AG08396 (cell line): Measurements from ENCODE around the gene THRB.

Experiments used
- DNase-seq: peaks from one replicate; pipeline ENCODE4 v3.0.0; 2012; ENCODE audit warnings: low spot score, mixed read lengths

Gene THRB

DNA sequence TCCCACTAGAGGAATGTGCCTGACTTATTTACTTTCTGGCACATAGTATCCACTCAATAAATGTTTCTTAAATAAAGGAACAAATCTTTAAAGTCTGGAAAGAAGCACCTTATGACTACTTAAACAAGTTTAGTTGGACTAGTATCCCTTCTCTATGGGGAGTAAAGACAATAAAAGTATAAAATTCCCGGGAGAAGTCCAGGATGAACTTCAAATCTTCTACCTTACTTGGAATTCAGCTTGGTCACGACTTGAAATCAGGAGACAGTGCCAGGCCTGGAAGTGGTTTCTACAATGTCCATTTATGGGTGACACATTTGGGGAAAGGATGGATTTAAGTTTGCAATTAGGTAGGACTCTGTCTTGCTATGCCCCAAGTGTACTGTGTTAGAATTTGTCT, 353.1 kb downstream of the THRB start:
- DNase-seq = no peak

- no peak for DNase-seq
These were observed 354.9 kb downstream of the THRB start for GRCh38 chr3:24139463-24140412.

GRCh38 chr3:24138876-24139256, 355.8 kb downstream of the THRB start:
- no peak for DNase-seq

DNA sequence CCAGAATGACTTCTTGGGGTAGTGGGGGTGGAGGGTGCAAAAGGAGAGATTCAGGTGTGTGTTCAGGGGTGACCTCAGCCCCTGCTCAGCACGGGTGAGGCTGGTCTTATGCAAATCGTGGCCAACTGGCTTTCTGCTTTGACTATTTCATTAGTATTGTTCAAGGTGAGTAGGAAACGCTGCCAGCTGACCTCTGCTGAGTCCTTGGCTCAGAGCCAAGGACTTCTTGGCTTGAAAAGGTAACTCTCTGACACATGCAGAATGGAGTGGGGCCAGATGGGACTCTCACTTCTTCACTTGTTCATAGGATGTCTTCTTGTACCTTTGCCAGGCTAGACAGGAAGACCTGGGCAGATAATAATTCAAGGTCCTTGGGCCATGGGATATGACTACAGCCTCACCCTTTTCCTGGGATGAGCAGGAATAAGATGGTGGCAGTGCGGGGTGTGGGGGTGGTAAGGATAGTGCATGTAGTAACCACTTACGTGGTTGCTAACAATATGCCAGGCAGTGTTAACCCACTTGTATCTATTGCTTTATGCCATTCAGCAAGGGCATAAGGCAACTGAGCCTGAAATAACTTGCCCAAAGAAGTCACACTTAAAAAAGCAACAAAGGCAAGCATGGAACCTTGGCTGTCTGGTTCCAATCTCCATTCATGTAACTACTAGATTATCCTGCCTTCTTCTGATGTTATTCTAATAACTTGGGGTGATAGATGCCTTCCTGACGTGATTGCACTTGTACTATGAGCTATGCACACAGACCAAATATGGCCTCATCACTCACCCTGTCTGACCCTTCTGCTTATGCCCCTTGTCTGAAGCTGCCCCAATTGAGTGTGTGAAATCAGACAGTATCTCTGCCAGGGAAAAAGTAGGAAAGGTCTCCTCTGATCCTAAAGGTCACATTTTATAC, 356.4 kb downstream of the THRB start:
- no peak for DNase-seq

DNA sequence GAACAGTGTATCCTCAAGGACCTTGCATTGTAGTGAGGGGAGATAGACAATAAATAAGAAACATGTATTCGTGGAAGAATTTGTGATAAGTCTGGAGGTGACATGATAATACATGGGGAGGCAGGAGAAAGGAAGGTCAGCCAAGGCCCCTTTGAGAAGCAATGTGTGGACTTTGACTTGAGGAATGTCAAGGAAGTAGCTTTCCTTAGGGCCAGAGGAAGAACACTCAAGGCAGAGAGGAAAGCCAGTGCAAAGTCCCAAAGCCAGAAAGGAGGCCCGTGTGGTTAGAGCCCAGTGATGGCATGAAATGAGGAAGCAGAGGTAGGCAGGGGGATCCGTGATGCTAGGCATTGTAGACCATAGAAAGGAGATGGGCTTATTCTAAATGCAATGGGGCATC, 357.3 kb downstream of the THRB start:
- no peak for DNase-seq

- no peak for DNase-seq
These were observed 357.9 kb downstream of the THRB start for GRCh38 chr3:24136624-24137310.

DNA sequence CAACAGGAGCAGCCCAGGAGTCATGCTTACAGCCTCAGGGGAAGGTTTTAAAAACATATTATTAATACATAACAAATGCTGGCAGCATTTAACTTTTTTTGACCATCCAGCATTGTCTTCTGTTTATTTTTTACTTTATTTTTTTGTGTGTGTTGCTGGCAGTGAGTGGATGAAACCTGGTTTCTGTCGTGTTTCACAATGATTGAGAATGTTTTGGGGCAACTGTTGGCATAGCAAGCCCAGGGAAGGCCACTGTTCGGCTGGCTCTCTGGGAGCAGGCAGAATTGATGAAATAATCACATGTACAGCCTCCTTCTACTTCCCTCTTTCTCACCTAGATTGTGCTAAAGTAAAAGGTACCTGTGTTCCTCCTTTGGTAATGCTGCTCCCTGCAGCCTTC, 359.4 kb downstream of the THRB start:
- DNase-seq = no peak

DNA sequence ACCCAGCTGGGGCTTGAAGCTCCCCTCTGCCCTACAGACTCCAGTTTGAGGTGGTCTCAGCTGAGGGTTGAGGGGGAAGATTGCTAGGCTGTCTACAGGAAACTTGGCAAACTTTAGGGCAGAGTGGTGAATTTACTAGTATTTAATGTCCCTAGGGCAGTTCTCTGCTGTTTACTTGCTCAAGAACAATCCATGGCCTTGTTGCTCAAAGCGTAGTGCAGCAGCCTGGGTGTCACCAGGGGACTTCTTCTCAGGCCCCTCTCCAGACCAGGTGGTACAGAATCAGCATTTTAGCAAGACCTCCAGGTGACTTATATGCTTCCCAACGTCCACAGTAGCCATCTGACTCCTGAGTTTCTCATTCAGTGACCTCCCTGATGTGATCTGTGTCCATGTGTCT, 360.7 kb downstream of the THRB start:
- no peak for DNase-seq

DNA sequence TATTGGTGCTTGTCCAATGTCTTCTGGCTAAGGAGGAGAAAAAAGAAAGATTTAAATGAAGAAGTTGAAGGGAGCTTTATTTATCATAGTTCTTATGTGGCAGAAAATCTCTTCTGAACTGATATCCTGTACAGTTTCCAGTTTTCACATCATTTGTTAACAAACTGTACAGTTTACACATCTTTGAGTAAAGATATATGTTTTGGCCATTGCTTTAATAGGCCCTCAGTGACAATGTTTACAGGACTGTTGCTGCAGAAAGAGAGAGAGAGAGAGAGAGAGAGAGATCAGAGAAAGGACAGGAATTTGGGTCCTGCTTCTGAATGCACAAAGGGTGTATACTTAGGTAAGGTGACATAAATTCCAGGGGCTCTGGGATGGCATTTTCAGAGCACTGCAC, 361.2 kb downstream of the THRB start:
- DNase-seq = no peak

GRCh38 chr3:24129549-24129948, 365.1 kb downstream of the THRB start:
- DNase-seq = no peak

- DNase-seq = peak; percentile 15
These were observed 366.2 kb downstream of the THRB start for GRCh38 chr3:24128199-24129005.

DNA sequence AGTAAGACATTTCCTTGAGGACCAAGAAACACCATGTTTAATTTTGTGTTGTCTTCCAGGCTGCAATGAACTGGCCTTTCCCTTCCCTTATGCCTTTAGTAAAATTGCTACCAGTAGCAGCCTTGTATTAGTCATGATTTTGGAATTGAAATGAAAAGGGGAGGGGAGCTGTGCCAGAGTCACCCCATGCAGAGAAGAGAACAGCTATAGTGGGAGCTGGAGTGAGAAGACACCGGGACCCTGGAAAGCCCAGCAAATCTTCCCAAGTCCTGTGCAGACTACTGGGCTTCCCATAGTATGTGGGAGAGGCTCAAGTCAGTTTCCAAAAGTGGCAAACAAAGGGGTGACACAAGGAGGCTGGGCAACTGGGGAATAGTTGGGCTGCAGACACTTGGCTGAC, 371.1 kb downstream of the THRB start:
- peak; percentile 29 for DNase-seq

DNA sequence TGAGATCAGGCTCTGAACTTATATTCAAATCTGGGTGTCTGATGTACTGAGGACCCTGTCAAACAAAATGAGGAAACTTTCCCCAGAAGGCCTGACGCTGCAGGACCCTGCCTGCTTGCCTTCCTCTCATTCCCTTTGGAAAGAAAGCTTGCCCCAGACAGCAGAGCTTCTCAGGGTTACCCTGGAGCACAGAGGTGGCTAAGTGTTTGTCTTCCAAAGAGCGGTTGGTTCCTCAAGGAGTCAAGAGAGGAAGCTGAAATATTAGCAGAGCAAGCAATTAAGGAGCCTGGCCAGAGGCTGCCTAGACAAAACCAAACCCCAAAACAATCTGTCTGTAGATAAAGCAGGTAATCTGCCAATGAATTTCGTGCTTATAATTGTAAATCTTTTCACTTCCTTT, 374.2 kb downstream of the THRB start:
- no peak for DNase-seq

- no peak for DNase-seq
These were observed 375.3 kb downstream of the THRB start for GRCh38 chr3:24119321-24119751.

DNA sequence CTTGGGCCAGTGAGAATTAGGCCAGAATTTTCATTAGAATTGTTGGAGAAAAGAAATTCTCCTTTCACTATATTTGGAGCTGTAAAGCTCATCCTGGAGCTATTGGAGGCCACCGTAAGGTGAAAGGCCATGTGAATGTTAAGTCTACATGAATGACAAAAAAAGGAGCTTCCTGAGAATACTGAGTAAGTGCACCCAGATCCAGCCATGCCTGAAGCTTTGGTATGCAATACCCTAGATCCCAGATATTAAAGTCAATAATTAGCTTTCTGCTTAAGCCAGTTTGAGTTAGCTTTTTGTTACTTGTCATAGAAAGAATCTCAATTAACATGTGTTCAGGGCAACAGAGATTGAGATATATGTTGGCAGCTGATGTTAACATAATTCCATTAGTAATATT, 377.1 kb downstream of the THRB start:
- DNase-seq = no peak

DNA sequence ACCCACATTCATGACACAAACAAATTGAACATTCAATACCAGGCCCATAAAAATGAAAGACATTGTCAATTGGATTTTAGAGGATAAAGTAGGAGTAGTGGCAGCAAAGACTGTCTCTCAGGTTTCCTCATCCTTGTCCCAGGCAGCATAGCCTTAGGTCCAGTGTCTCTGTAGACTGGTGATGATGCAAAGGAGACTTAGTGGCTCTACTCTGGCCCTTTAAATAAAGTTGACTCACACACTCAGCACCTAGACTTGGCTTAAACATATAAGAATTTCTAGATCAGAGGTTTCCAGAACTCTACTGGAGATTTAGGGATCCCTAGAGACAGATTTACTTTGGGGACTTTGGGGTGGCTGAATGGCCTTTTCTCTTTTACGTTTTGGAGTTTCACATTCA, 382.9 kb downstream of the THRB start:
- no peak for DNase-seq

- no peak for DNase-seq
These were observed 384.6 kb downstream of the THRB start for GRCh38 chr3:24110051-24110450.

DNA sequence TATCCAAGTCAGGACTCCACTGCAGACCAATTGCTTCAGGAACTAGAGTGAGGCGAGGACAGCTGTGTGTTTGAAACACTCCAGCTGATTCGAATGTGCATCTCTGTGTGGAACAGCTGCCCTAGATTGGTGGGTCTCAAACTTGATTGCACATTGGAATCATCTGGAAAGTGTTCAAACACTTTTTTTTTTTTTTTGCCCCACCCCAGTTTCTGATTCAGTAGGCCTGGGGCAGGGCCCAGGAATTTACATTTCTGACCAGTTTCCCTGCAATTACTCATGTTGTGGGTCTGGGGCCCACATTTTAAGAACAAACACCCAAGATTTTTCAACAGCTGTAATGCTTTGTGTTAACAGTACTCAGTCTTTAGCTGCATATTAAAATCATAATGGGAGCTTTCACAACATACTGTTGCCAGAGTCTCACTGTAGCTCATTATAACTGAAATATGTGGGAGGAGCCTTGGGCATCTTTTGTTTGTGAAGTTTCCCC, 392.9 kb downstream of the THRB start:
- DNase-seq = no peak

DNA sequence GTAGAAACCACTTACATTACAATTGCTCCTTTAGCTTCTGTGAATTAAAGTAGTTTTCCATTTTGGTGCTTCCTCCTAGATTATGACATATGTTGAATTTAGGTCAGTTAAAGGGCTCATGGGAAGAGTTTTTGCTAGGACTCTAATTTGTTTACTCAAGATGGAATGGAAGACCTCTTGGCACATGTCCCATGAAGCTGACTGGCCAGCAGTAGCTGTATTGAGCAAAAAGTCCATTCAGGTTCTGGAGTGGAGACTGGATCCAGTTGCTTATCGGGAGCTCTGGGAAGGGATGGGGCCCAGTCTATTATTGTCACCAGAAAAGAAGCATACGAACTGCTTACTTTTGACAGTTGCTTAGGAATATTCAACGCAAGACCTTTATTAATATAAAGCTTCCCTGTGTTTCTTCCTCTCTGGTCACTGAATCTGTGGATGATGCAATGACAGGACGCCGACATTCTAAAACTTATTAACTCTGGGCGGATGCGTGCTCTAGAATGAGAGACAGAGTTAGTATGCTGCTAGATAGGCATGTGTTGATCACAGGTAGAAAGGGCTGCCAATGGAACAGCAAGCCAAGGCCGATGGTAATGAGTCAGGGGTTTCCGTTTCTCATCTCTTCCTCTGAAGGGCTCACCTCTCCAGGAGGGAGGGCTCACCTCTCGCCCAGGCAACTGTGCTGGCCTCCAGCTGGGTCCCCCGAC, 393.8 kb downstream of the THRB start:
- no peak for DNase-seq

DNA sequence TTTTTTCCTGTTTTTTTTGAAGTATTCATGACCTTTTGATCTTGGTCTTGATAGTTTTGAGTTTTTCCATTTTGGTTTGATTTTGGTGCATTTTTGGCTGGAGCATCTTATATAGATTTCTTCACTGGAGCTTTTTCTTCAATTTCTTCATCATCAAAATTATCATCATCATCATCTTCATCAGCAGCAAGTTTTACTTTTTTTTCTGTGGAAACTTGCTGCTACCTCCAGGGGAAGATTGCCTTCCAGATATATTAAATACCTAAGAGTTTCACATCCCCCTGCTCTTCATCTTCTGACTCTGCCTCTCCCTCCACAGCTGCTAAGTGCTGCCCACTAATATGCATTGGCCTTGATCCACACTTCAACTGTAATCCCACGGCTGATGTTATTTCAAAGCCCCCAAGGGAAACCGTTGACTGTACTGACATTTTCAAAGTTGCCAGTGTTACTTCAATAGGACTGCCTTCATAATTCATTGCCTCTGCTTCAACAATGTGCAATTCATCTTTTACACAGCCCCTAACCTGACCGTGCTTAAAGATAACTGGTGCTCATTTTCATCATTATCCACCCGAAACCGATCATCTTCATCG, 397.9 kb downstream of the THRB start:
- no peak for DNase-seq
